ENCODE results near the gene SRRT.
"Not testable (repeated sequence)": the region's sequence is repeated elsewhere in the genome, so short reads cannot be mapped to it uniquely, and the experiment has no call there.

DNA sequence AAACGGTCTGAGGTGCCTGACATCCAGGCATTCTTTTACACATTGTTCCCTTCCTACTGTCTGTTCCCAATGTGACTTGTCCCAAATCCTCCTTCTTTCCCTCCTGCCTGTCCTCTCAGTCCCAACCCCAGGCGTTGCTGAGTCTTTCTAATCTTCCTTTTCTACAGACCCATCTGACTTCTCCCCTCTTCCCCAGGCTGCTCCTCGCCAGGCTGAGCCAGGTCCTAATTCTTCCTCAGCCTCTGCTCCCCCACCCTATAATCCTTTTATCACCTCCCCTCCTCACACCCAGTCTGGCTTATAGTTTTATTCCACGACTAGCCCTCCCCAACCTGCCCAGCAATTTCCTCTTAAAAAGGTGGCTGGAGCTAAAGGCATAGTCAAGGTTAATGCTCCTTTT, 48.7 kb downstream of the SRRT start:
- TF ChIP-seq POLR2AphosphoS5, POLR2A (IDR thresholded peaks at IDR 0.05): not testable (repeated sequence)
- TF ChIP-seq, protein P1, sequence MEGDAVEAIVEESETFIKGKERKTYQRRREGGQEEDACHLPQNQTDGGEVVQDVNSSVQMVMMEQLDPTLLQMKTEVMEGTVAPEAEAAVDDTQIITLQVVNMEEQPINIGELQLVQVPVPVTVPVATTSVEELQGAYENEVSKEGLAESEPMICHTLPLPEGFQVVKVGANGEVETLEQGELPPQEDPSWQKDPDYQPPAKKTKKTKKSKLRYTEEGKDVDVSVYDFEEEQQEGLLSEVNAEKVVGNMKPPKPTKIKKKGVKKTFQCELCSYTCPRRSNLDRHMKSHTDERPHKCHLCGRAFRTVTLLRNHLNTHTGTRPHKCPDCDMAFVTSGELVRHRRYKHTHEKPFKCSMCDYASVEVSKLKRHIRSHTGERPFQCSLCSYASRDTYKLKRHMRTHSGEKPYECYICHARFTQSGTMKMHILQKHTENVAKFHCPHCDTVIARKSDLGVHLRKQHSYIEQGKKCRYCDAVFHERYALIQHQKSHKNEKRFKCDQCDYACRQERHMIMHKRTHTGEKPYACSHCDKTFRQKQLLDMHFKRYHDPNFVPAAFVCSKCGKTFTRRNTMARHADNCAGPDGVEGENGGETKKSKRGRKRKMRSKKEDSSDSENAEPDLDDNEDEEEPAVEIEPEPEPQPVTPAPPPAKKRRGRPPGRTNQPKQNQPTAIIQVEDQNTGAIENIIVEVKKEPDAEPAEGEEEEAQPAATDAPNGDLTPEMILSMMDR (IDR thresholded peaks at IDR 0.05), result not testable (repeated sequence)

Data from prostate gland (tissue), 2 donors.